HepG2 (cell line): ENCODE results near the gene SHC3. TPM values are rescaled to one million over a fixed set of nuclear protein-coding genes. Genes with fewer than 3 reads are reported as not detected.

Experiments
- ATAC-seq: fragments of 200-7000 bp; cut with Tn5 transposase; 3 replicates; pipeline ENCODE4 v1.9.1; 2020; ENCODE audit warnings: mild to moderate bottlenecking, moderate library complexity
- BruUV-seq: library from RNA; stranded (reverse); fragments of 400-500 nt; replicated peaks from 2 replicates; lab custom pipeline; 2021; lab: Mats Ljungman, UMichigan
- CTCF ChIA-PET: fragments of 300-600 bp; formaldehyde crosslinking; extraction: SDS; loops from one replicate; lab custom pipeline; 2021; ENCODE audit warnings: low total read pairs, inconsistent platforms, low intra/inter-chr PET ratio; lab: Yijun Ruan, JAX
- POLR2A ChIA-PET: fragments of 350-600 bp; sonication (Branson Sonifier 250); formaldehyde crosslinking; loops from one replicate; lab custom pipeline; 2020; ENCODE audit warnings: antibody characterized with exemption, inconsistent platforms; lab: Yijun Ruan, JAX
- DNase-seq: peaks from one replicate; pipeline ENCODE4 v3.0.0-alpha.2; 2015; ENCODE audit warnings: low spot score
- FAIRE-seq: peaks from 3 replicates; lab custom pipeline; 2011; peaks lifted over from hg19 to GRCh38; lab: Jason Lieb, UNC
- H2AFZ ChIP-seq: one replicate; pipeline ENCODE4 v1.6.1; 2011; ENCODE audit warnings: low read length, inconsistent platforms
- H3K27ac ChIP-seq: fragments of 300-600 bp; 3 replicates; pipeline ENCODE4 v1.8.0; 2011; ENCODE audit warnings: mixed run types, mild to moderate bottlenecking, mixed read lengths, low read length, inconsistent platforms; ENCODE audit not compliant: insufficient read depth; ENCODE audit errors: extremely low read length
- H3K27me3 ChIP-seq, 2 experiments: fragments of 200-600 bp in 1 of 2; 2 replicates in 1 of 2; 3 replicates in 1 of 2; pipeline versions ENCODE4 v1.6.0 to v1.8.0; 2011; ENCODE audit warnings: low read length in 2 of 2, mild to moderate bottlenecking in 2 of 2, moderate library complexity in 2 of 2, inconsistent platforms in 1 of 2; ENCODE audit not compliant: insufficient read depth in 2 of 2, control insufficient read depth in 1 of 2
- H3K36me3 ChIP-seq, 2 experiments: fragments of 200-600 bp in 1 of 2; replicated peaks in 1 of 2; 2 replicates in 1 of 2; 3 replicates in 1 of 2; pipeline versions ENCODE4 v1.5.1 to v1.8.0; 2011; ENCODE audit warnings: low read length in 2 of 2, inconsistent platforms in 1 of 2; ENCODE audit not compliant: insufficient read depth in 2 of 2, control insufficient read depth in 1 of 2
- H3K4me1 ChIP-seq: 2 replicates; pipeline ENCODE4 v1.5.1; 2012; ENCODE audit warnings: low read length, inconsistent platforms; ENCODE audit not compliant: insufficient read depth
- H3K4me2 ChIP-seq: 2 replicates; pipeline ENCODE4 v1.6.0; 2011; ENCODE audit warnings: low read depth, low read length, inconsistent platforms
- H3K4me3 ChIP-seq, 3 experiments: fragments of 200-600 bp in 1 of 3; sonication (generic), shearing (Covaris generic) in 1 of 3; replicated peaks in 1 of 3; 2 replicates each; pipeline ENCODE4 v1.5.1; 2011 to 2016; ENCODE audit warnings: low read length in 3 of 3, inconsistent platforms in 2 of 3, low read depth in 2 of 3, mild to moderate bottlenecking in 2 of 3, control low read depth in 1 of 3, mixed read lengths in 1 of 3; ENCODE audit not compliant: insufficient read depth in 1 of 3
- H3K79me2 ChIP-seq: one replicate; pipeline ENCODE4 v1.6.1; 2011; ENCODE audit warnings: low read length, inconsistent platforms; ENCODE audit not compliant: insufficient read depth
- H3K9ac ChIP-seq: 2 replicates; pipeline ENCODE4 v1.6.0; 2011; ENCODE audit warnings: mild to moderate bottlenecking, low read depth, low read length, inconsistent platforms; ENCODE audit not compliant: insufficient read depth
- H3K9me3 ChIP-seq: 2 replicates; pipeline ENCODE4 v1.5.1; 2012; ENCODE audit warnings: mild to moderate bottlenecking, low read length
- H4K20me1 ChIP-seq: 2 replicates; pipeline ENCODE4 v1.6.0; 2011; ENCODE audit warnings: inconsistent platforms, mild to moderate bottlenecking, low read length, moderate library complexity; ENCODE audit not compliant: insufficient read depth
- JUNB ChIP-seq: sonication (generic); formaldehyde crosslinking; IDR thresholded peaks from 2 replicates; pipeline ENCODE4 v1.8.0; 2022; ENCODE audit warnings: missing genetic modification reagents, mild to moderate bottlenecking, borderline replicate concordance
- KDM2A ChIP-seq: sonication (generic); formaldehyde crosslinking; IDR thresholded peaks from 2 replicates; pipeline ENCODE4 v1.4.0; 2020; ENCODE audit warnings: low read depth, missing genetic modification reagents, borderline replicate concordance
- REL ChIP-seq: sonication (generic); formaldehyde crosslinking; conservative IDR thresholded peaks from 2 replicates; pipeline ENCODE4 v1.8.0; 2022; ENCODE audit warnings: mild to moderate bottlenecking, missing genetic modification reagents, moderate library complexity
- ZBTB38 ChIP-seq: sonication (generic); formaldehyde crosslinking; IDR thresholded peaks from 2 replicates; pipeline ENCODE4 v1.5.1; 2020; ENCODE audit warnings: mild to moderate bottlenecking, missing genetic modification reagents
- ZNF160 ChIP-seq: sonication (generic); formaldehyde crosslinking; IDR thresholded peaks from 2 replicates; pipeline ENCODE4 v1.8.0; 2022; ENCODE audit warnings: mild to moderate bottlenecking, inconsistent platforms, missing genetic modification reagents
- WGBS: methylation state at CpG from one replicate; pipeline ENCODE4 v1.1.6; 2017; ENCODE audit warnings: low lambda C conversion rate; 5-methylcytosine and 5-hydroxymethylcytosine counted together
- in situ Hi-C: cut with HindIII; loops from 2 replicates; pipeline ENCODE4 v1.10.0; 2017; ENCODE audit warnings: low pct_unique_long_range_greater_than_20kb; ENCODE audit not compliant: extremely low pct_ligation_motif_present
- intact Hi-C: fragments of 100-400 bp; cut with micrococcal nuclease; formaldehyde crosslinking; loops from one replicate; pipeline ENCODE4 v1.10.0; 2022; ENCODE audit not compliant: unreplicated experiment
- polyA plus RNA-seq, 8 experiments: library from polyadenylated mRNA; depleted of rRNA in 3 of 8; stranded (reverse) in 7 of 8; unstranded in 1 of 8; fragments of >200 nt; fragmentation: Illumina TruSeq in 4 of 8; extraction: Trizol in 4 of 8; gene quantifications; 2 replicates each; pipeline versions ENCODE4 v1.2.1 to v1.2.3, GENCODE V29; 2011 to 2016; ENCODE audit warnings: low read depth in 4 of 8, missing spikeins in 1 of 8, mixed read lengths in 1 of 8; ENCODE audit not compliant: insufficient read depth in 1 of 8
- total RNA-seq, 5 experiments: library from RNA; depleted of rRNA; stranded (reverse); fragments of >200 nt; fragmentation: Illumina TruSeq; extraction: Trizol; gene quantifications; 2 replicates each; pipeline ENCODE4 v1.2.3, GENCODE V29; 2016; ENCODE audit warnings: low read depth in 1 of 5
- TF ChIP-seq, protein P1 (sequence below): fragments of 450-650 bp; IDR thresholded peaks from 2 replicates; pipeline ENCODE4 v1.6.1; 2016
- TF ChIP-seq, protein P2 (sequence below): conservative IDR thresholded peaks from 2 replicates; pipeline ENCODE4 v1.6.1; 2018; ENCODE audit warnings: missing genetic modification reagents

The SHC3 gene
- total and polyA plus RNA-seq, 2 of the 13 experiments (the other 11 are each of a cell fraction or from before 2014, with no cell fraction given), result 0.09 to 0.89 TPM

DNA sequence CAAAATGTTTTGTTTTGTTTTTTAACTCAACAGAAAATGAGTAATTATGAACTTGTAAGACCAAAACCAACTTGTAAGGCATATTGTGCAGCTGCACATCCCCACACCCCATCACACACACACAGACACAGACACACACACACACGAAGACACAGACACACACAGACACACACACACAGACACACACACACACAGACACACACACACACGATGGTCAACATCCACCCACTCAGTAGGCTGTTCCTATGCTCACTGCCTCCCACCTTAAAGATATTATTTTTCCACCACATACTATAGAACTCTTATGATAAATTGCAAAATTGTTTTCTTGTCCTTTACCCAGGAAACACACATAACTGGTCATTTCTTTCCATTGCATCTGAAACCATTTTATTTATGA is 6.2 kb downstream of the SHC3 start:
- in situ Hi-C loops, result no loop called here
- TF ChIP-seq ZBTB38 (CRISPR knock-in tag) (no peak), REL (no peak), KDM2A (CRISPR knock-in tag) (no peak), ZNF160 (CRISPR knock-in tag) (no peak), JUNB (no peak)
- TF ChIP-seq, protein P1, sequence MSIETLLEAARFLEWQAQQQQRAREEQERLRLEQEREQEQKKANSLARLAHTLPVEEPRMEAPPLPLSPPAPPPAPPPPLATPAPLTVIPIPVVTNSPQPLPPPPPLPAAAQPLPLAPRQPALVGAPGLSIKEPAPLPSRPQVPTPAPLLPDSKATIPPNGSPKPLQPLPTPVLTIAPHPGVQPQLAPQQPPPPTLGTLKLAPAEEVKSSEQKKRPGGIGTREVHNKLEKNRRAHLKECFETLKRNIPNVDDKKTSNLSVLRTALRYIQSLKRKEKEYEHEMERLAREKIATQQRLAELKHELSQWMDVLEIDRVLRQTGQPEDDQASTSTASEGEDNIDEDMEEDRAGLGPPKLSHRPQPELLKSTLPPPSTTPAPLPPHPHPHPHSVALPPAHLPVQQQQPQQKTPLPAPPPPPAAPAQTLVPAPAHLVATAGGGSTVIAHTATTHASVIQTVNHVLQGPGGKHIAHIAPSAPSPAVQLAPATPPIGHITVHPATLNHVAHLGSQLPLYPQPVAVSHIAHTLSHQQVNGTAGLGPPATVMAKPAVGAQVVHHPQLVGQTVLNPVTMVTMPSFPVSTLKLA, result no peak
- TF ChIP-seq, protein P2, sequence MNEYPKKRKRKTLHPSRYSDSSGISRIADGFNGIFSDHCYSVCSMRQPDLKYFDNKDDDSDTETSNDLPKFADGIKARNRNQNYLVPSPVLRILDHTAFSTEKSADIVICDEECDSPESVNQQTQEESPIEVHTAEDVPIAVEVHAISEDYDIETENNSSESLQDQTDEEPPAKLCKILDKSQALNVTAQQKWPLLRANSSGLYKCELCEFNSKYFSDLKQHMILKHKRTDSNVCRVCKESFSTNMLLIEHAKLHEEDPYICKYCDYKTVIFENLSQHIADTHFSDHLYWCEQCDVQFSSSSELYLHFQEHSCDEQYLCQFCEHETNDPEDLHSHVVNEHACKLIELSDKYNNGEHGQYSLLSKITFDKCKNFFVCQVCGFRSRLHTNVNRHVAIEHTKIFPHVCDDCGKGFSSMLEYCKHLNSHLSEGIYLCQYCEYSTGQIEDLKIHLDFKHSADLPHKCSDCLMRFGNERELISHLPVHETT, result no peak
- TF ChIP-seq, all 625 proteins: peak for 0
- ChIA-PET CTCF (interaction anchor here (1.2 kb wide), 1 partner anchor 106 kb away, joined by 3 read pairs; no protein-coding TSS in a partner anchor), POLR2A (no interaction called here)
- H4K20me1 ChIP-seq, result no peaks in the 10 kb centered on the region
- H3K4me3 ChIP-seq, result no peak overlapping the region
- H3K4me1 ChIP-seq, result 0 out of 2 replicates have a peak, but pooled peaks cover 7% of the 10 kb centered on the region
- H3K4me2 ChIP-seq, result no peak overlapping the region
- ATAC-seq (no peak), FAIRE-seq (no peak), DNase-seq (no peak)
- H3K36me3 ChIP-seq, result no peaks in the 10 kb centered on the region
- H3K79me2 ChIP-seq, result no peaks in the 10 kb centered on the region
- intact Hi-C loops, result no loop called here
- WGBS, result 12% methylated on average over 2 of the region's 2 CpGs
- H3K27me3 ChIP-seq, result peaks cover 0 to 17% of the 10 kb centered on the region in 2 experiments; a peak in 2 of 5 replicates
- no peaks in the 10 kb centered on the region for H3K9me3 ChIP-seq
- H3K27ac ChIP-seq, result no peak overlapping the region
- no peak overlapping the region for H3K9ac ChIP-seq
- no peak overlapping the region for H2AFZ ChIP-seq
- BruUV-seq, result no TSS peak
